OCI-LY1 (cell line): ENCODE results near the gene PEX10.

ENCODE experiments used
- CTCF ChIP-seq: fragments of 200-600 bp; sonication (generic), shearing (Covaris generic); IDR thresholded peaks from 2 replicates; pipeline ENCODE4 v1.5.1; 2017; ENCODE audit warnings: mild to moderate bottlenecking, antibody characterized with exemption, low read length, moderate library complexity, mixed read lengths
- EZH2 ChIP-seq: fragments of 200-600 bp; sonication (generic), shearing (Covaris generic); IDR thresholded peaks from 2 replicates; pipeline ENCODE4 v1.8.0; 2017; ENCODE audit warnings: borderline replicate concordance, mixed run types, mild to moderate bottlenecking, antibody characterized with exemption, low read length, moderate library complexity, mixed read lengths

DNA sequence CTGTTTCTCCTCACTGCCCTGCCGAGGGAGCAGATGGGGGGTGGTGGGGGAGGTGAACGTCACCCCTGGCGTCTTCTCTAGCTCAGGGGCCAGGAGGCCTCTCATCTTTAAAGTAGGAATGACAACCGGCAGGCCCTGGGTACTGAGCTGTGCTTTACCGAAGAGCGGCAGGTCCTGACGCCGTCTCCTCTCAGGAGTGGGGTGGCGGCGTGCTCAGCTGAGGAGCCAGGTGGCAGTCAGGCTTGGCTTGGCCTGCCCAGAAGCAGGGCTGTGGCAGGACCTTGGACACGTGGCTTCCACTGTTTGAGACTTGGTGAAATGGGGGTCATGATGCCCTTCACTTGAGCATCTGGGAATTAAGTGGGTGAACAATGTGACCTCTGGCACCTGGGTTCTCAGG, 17.6 kb downstream of the PEX10 start:
- TF ChIP-seq CTCF (no peak), EZH2 (no peak)
